GM21723 (cell line): ENCODE data around the gene SLC2A14.

Source experiments
- ATAC-seq: cut with Tn5 transposase; IDR thresholded peaks from one replicate; pipeline ENCODE4 v1.9.1; 2021; ENCODE audit warnings: mild to moderate bottlenecking, moderate library complexity; ENCODE audit not compliant: unreplicated experiment

The SLC2A14 gene

GRCh38 chr12:7781274-7781673, 91.4 kb downstream of the SLC2A14 start:
- ATAC-seq, result no peak

- no peak for ATAC-seq
Observed at GRCh38 chr12:7769999-7770398, 102.7 kb downstream of the SLC2A14 start.
